ENCODE results near the gene DELE1.
"Not testable (repeated sequence)": the region's sequence is repeated elsewhere in the genome, so short reads cannot be mapped to it uniquely, and the experiment has no call there.

DELE1 gene

GRCh38 chr5:141908796-141909195 is 14.9 kb upstream of the DELE1 start:
- Mint-ChIP-seq H3K36me3 (no peaks in the 10 kb centered on the region), H3K4me1 (peaks cover 7% of the 10 kb centered on the region), H3K9me3 (no peaks in the 10 kb centered on the region), H3K4me3 (no peak overlapping the region), H3K27ac (no peak overlapping the region)
- peak; percentile 61 for ATAC-seq
- no peak for DNase-seq (ENCODE audit: low spot score in 2 of 2)

- Mint-ChIP-seq H3K9me3 (no peaks in the 10 kb centered on the region), H3K36me3 (no peaks in the 10 kb centered on the region), H3K4me3 (no peak overlapping the region), H3K27ac (no peak overlapping the region), H3K4me1 (peaks cover 7% of the 10 kb centered on the region)
- DNase-seq (ENCODE audit: low spot score in 2 of 2) (no peak), ATAC-seq (no peak)
Observed at GRCh38 chr5:141909212-141909611, 14.5 kb upstream of the DELE1 start.

- DNase-seq (ENCODE audit: low spot score in 2 of 2) (no peak), ATAC-seq (peak; percentile 13)
- H3K4me3 Mint-ChIP-seq: no peak overlapping the region
- peaks cover 7% of the 10 kb centered on the region for H3K4me1 Mint-ChIP-seq
- no peaks in the 10 kb centered on the region for H3K9me3 Mint-ChIP-seq
- H3K27ac Mint-ChIP-seq: no peak overlapping the region
- no peaks in the 10 kb centered on the region for H3K36me3 Mint-ChIP-seq
Observed at GRCh38 chr5:141910271-141910673, 13.4 kb upstream of the DELE1 start.

- Mint-ChIP-seq H3K4me3 (peak overlapping the region; percentile 5), H3K9me3 (no peaks in the 10 kb centered on the region), H3K27ac (no peak overlapping the region), H3K36me3 (no peaks in the 10 kb centered on the region), H3K4me1 (peaks cover 7% of the 10 kb centered on the region)
- no peak for DNase-seq (ENCODE audit: low spot score in 2 of 2)
- ATAC-seq: no peak
Observed at GRCh38 chr5:141913560-141914198, 10.0 kb upstream of the DELE1 start.

- Mint-ChIP-seq H3K36me3 (no peaks in the 10 kb centered on the region), H3K4me1 (peaks cover 7% of the 10 kb centered on the region), H3K9me3 (no peaks in the 10 kb centered on the region), H3K4me3 (peak overlapping the region; percentile 5), H3K27ac (no peak overlapping the region)
- DNase-seq (ENCODE audit: low spot score in 2 of 2) (no peak), ATAC-seq (peak; percentile 75)
Observed at GRCh38 chr5:141914199-141914743, 9.4 kb upstream of the DELE1 start.

GRCh38 chr5:141914797-141915196 is 8.9 kb upstream of the DELE1 start:
- DNase-seq (ENCODE audit: low spot score in 2 of 2) (no peak), ATAC-seq (no peak)
- H3K9me3 Mint-ChIP-seq: no peaks in the 10 kb centered on the region
- H3K4me3 Mint-ChIP-seq: peak overlapping the region; percentile 1
- H3K4me1 Mint-ChIP-seq: peaks cover 7% of the 10 kb centered on the region
- no peaks in the 10 kb centered on the region for H3K36me3 Mint-ChIP-seq
- no peak overlapping the region for H3K27ac Mint-ChIP-seq

- Mint-ChIP-seq H3K9me3 (no peaks in the 10 kb centered on the region), H3K27ac (no peak overlapping the region), H3K36me3 (no peaks in the 10 kb centered on the region), H3K4me1 (peaks cover 7% of the 10 kb centered on the region), H3K4me3 (no peak overlapping the region)
- ATAC-seq (no peak), DNase-seq (ENCODE audit: low spot score in 2 of 2) (no peak)
Observed at GRCh38 chr5:141915881-141916336, 7.8 kb upstream of the DELE1 start.

- ATAC-seq (no peak), DNase-seq (ENCODE audit: low spot score in 2 of 2) (no peak)
- Mint-ChIP-seq H3K4me1 (peaks cover 7% of the 10 kb centered on the region), H3K27ac (no peak overlapping the region), H3K9me3 (no peaks in the 10 kb centered on the region), H3K4me3 (no peak overlapping the region), H3K36me3 (no peaks in the 10 kb centered on the region)
Observed at GRCh38 chr5:141916522-141916921, 7.1 kb upstream of the DELE1 start.

- H3K9me3 Mint-ChIP-seq: no peaks in the 10 kb centered on the region
- H3K27ac Mint-ChIP-seq: no peak overlapping the region
- no peak for ATAC-seq
- DNase-seq (ENCODE audit: low spot score in 2 of 2): no peak
- peaks cover 7% of the 10 kb centered on the region for H3K4me1 Mint-ChIP-seq
- H3K4me3 Mint-ChIP-seq: no peak overlapping the region
- no peaks in the 10 kb centered on the region for H3K36me3 Mint-ChIP-seq
Observed at GRCh38 chr5:141917760-141918159, 5.9 kb upstream of the DELE1 start.

- DNase-seq (ENCODE audit: low spot score in 2 of 2): no peak
- Mint-ChIP-seq H3K4me1 (peaks cover 7% of the 10 kb centered on the region), H3K27ac (peak overlapping the region; percentile 56)
Observed at GRCh38 chr5:141919218-141920119, 4.2 kb upstream of the DELE1 start.

GRCh38 chr5:141920771-141921170 is 2.9 kb upstream of the DELE1 start:
- Mint-ChIP-seq H3K27ac (no peak overlapping the region), H3K4me1 (peaks cover 13% of the 10 kb centered on the region), H3K36me3 (peaks cover 23% of the 10 kb centered on the region), H3K4me3 (no peak overlapping the region), H3K9me3 (no peaks in the 10 kb centered on the region)
- no peak for DNase-seq (ENCODE audit: low spot score in 2 of 2)
- ATAC-seq: no peak

More at GRCh38 chr5:141919218-141920119, 4.2 kb upstream of the DELE1 start:
- no peak overlapping the region for H3K4me3 Mint-ChIP-seq
- peaks cover 10% of the 10 kb centered on the region for H3K36me3 Mint-ChIP-seq
- ATAC-seq: no peak
- H3K9me3 Mint-ChIP-seq: no peaks in the 10 kb centered on the region

GRCh38 chr5:141922827-141923447 is 734 bp upstream of the DELE1 start:
- DNase-seq (ENCODE audit: low spot score in 2 of 2); H3K9me3 Mint-ChIP-seq; ATAC-seq: not testable (repeated sequence)
- H3K4me3 Mint-ChIP-seq: peak overlapping the region; percentile 95
- peak overlapping the region; percentile 97 for H3K27ac Mint-ChIP-seq
- H3K4me1 Mint-ChIP-seq: peaks cover 27% of the 10 kb centered on the region
- peaks cover 45% of the 10 kb centered on the region for H3K36me3 Mint-ChIP-seq

GRCh38 chr5:141926434-141926833 is 2.8 kb downstream of the DELE1 start:
- H3K4me3 Mint-ChIP-seq: no peak overlapping the region
- H3K36me3 Mint-ChIP-seq: peaks cover 80% of the 10 kb centered on the region
- no peak overlapping the region for H3K27ac Mint-ChIP-seq

GRCh38 chr5:141928051-141928450 is 4.4 kb downstream of the DELE1 start:
- no peak overlapping the region for H3K4me3 Mint-ChIP-seq
- no peak for ATAC-seq
- peaks cover 30% of the 10 kb centered on the region for H3K4me1 Mint-ChIP-seq
- H3K27ac Mint-ChIP-seq: peak overlapping the region; percentile 43
- peaks cover 96% of the 10 kb centered on the region for H3K36me3 Mint-ChIP-seq
- no peak for DNase-seq (ENCODE audit: low spot score in 2 of 2)
- no peaks in the 10 kb centered on the region for H3K9me3 Mint-ChIP-seq

More at GRCh38 chr5:141926434-141926833, 2.8 kb downstream of the DELE1 start:
- peaks cover 30% of the 10 kb centered on the region for H3K4me1 Mint-ChIP-seq
- ATAC-seq (no peak), DNase-seq (ENCODE audit: low spot score in 2 of 2) (no peak)
- H3K9me3 Mint-ChIP-seq: no peaks in the 10 kb centered on the region

GRCh38 chr5:141929398-141930058 is 5.9 kb downstream of the DELE1 start:
- Mint-ChIP-seq H3K9me3 (no peaks in the 10 kb centered on the region), H3K36me3 (peaks cover 97% of the 10 kb centered on the region), H3K27ac (no peak overlapping the region), H3K4me3 (no peak overlapping the region), H3K4me1 (peaks cover 23% of the 10 kb centered on the region)
- ATAC-seq (no peak), DNase-seq (ENCODE audit: low spot score in 2 of 2) (no peak)
